A204.1 (cell line): ENCODE results near the gene RNPEP.
"Not testable (repeated sequence)": the region's sequence is repeated elsewhere in the genome, so short reads cannot be mapped to it uniquely, and the experiment has no call there.

Source experiments
- FAIRE-seq: peaks from 2 replicates; lab custom pipeline; 2012; peaks lifted over from hg19 to GRCh38; lab: Jason Lieb, UNC

The RNPEP gene

DNA sequence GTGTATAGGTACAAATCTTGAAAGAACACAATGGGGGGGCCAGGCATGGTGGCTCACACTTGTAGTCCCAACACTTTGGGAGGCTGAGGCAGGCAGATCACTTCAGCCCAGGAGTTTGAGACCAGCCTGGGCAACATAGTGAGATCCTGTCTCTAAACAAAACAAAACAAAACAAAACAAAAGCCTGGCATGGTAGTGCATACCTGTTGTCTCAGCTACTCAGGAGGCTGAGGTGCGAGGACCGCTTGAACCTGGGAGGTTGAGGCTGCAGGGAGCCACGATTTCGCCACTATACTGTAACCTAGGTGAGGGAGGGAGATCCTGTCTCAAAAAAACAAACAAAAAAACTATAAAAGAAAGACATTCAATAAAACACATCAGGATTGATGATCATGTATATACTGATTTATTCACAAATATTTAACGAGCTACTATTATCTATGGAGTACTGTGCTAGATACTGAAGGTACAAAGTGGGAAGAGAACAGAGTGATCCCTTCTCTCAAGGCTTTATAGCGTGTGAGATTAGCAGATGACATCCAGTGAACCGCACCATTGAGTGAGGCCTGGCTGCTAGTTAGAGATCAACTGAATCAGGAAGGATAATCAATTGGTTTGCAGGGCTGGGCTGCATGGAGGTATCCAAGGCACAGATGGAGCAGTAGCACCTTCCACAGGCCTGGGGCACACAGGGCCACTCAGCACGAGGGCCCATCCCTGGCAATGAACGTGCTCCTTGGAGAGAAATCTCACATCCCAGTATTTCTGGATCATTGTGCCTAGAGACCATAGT lies 54.3 kb downstream of the RNPEP start:
- FAIRE-seq: no peak

DNA sequence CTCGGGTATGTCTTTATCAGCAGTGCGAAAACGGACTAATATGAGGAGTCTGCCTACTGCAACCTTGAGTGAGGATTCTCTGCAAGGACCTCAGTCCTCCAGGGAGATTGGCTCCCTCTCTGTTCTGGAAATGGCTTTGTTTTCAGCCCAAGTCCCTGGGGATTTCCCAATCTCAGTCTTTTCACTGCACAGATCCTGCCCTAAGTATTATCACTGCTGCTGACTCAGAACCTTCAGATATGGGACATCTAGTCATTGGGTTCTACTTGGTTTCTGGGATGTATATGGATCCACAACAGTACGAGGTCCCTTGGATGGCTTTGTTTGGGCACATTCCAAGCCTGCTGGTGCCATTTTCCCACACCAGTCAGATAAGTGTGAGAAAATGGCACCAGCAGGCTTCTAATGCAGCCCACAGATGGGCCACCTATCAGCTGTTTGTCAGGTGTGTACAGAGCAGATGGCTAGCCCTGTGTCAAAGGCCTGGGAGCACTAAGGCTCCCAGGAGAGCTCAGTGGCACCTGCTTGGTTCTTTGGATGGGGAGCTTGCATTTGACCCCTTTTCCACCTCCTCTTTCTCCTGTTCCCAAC lies 55.4 kb downstream of the RNPEP start:
- FAIRE-seq: no peak

DNA sequence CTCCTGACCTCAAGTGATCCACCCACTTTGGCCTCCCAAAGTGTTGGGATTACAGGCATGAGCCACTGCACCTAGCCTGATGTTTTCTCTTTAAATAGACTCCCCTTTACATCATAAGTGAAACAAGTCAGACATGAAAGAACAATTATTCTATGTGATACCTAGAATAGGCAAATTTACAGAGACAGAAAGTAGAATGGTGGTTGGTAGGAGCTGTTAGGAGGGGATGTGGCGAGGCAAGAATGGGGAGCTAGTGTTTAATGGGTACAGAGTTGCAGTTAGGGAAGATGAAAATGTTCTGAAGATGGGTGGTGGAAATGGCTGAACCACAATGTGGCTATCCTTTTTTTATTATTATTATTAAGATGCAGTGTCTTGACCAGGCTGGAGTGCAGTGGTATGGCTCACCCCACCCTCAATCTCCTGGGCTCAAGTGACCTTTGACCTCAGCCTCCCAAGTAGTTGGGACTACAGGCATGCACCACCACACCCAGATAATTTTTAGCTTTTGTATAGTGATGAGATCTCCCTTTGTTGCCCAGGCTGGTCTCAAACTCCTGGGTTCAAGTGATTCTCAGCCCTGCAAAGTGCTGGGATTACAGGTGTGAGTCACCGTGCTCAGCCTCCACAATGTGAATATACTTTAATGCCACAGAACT lies 56.4 kb downstream of the RNPEP start:
- no peak for FAIRE-seq

DNA sequence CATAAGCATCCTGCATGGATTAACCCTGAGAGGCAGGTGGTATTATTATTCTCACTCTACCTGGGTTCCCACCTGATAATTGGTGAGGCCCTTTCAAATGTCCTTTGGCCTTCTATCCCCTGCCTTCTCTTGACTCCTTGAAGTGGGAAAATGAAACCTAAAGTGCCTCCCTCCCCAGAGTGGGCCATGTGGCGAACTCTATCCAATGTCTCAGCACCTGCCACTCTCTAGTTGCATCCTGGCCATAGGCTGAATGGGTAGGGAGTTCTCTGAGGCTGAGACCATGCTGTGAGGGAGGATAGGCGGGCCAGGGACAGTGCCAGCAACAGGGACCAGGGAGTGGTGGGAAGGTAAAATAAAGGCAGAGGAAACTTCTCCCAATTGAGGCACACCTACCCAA lies 63.3 kb downstream of the RNPEP start:
- FAIRE-seq: no peak

DNA sequence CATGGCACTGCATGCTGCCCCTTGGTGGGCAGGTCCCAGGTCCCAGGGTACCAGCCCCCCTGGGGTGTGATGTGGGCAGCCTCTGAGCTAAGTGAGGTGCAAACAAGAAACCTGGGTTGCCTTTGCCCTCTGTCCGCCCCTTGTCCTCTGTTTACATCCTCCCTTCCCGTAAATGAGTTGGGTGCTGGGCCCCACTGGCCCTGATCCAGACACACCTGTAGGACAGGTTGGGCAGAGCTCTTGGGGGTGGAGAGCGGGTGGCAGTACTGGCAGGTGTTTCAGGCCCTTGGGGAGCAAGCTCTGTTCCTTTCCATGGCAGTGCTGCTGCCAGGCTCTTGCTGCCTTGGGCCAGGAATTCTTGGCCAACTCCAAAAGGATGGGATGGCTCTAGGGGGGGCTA lies 63.8 kb downstream of the RNPEP start:
- FAIRE-seq: no peak

DNA sequence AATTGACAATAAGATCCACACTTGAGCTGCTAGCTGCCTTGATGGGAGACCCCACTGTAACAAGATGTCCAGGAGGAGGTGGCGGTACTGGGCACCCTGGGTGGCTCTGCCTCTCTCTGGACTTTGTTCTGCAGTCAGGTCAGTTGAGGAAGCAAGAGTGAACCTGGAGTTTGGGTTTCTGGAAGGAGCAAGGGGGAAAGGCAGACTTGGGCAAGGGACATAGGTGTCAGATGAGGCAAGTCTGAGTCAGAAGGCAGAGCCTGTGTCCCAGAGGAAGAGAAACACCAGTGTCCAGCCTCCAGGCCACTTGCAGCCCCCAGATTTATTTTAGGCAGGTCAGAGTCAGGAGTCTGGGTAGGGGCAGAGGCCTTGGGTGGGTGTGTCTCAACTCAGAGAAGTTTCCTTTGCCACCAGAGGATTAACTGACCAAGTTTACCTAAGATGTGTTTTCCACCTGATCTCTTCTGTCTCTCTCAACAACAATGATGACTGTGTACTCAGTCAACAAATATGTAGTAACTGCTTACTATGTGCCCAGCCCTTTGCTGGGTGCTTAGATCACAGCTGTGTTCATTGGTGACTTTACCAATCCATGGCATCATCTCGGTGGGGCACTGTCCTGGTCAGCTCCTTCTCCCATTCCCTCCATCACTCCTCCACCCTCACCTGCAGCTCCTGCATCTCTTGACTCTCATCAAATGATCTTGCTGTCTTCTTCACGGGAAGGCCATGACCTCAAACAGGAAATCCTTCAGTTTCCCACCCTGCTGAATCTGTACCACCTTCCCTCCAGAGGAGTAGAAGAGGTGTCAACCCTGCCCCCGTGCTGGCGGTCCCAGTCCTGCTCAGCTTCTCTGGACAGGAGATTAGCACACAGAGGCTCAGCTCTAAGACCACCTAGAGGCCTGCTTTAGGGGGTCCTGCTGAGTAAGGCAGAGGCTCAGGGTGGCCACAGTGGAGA lies 64.6 kb downstream of the RNPEP start:
- no peak for FAIRE-seq

DNA sequence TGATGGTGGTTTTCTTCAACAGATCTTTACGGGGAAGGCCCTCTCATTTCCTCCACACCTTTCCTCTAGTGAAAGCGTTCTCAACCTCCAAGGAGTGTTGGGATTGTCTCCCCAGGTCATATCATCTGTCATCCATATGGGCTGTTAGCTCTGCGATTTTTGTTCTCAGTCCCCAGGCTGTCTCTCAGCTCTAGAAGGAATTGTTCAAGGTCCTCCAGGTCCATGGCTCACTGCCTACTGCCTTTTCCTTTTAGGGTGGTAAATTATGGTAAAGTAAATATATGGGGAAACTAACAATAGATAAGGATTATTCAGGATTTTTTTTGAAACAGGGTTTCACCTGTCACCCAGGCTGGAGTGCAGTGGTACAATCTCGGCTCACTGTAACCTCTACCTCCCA lies 65.5 kb downstream of the RNPEP start:
- FAIRE-seq: no peak

DNA sequence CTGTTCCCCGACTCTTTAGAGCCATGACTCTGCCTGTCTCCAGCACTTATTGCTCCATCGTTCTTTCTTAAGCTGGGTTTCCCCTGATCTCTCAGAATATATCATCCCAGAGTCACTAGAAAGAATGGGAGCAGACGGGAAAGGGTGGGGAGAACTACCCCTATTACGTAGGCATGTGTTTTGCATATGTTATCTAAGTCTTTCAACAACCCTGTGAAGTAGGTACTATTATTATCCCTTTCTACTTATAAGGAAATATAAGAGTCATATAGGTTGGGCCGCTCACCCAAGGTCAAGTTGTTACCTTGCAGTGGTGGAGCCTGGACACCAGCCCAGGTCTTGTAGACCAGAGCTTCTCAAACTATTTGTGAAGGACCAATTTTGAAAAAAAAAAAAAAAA lies 66.7 kb downstream of the RNPEP start:
- no peak for FAIRE-seq

DNA sequence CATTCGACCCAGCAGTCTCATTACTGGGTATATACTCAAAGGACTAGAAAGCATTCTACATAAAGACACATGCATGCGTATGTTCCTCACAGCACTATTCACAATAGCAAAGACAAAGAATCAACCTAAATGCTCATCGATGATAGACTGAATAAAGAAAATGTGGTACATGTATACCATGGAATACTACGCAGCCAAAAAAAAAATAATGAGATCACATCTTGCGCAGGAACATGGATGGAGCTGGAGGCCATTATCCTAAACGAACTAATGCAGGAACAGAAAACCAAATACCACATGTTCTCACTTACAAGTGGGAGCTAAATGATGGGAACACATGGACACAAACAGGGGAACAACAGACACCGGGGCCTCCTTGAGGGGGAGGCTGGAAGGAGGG lies 71.6 kb downstream of the RNPEP start:
- no peak for FAIRE-seq

DNA sequence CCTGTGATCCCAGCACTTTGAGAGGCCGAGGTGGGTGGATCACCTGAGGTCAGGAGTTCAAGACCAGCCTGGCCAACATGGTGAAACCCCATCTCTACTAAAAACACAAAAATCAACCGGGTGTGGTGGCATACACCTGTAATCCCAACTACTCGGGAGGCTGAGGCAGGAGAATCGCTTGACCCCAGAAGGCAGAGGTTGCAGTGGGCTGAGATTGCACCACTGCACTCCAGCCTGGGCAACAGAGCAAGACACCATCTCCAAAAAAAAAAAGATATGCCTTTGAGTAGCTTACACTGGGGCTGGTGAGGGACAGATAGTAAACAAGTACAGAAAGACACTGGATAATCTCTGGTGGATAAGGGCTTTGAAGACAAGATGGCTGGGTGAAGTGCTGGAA lies 72.2 kb downstream of the RNPEP start:
- not testable (repeated sequence) for FAIRE-seq
